PC-3 (cell line): ENCODE measurements around the gene MORC1. TPM values are rescaled to one million over a fixed set of nuclear protein-coding genes. Genes with fewer than 3 reads are reported as not detected.

Source experiments
- ATAC-seq: fragments of 200-7000 bp; cut with Tn5 transposase; 2 replicates; pipeline ENCODE4 v1.9.1; 2020; ENCODE audit warnings: mild to moderate bottlenecking, moderate library complexity
- BruUV-seq: library from RNA; stranded (reverse); fragments of 400-500 nt; replicated peaks from 2 replicates; lab custom pipeline; 2021; lab: Mats Ljungman, UMichigan
- CTCF ChIA-PET: fragments of 300-600 bp; sonication (Branson Sonifier 250); formaldehyde crosslinking; loops from one replicate; lab custom pipeline; 2022; ENCODE audit warnings: antibody characterized with exemption; lab: Charles Lee
- POLR2A ChIA-PET: fragments of 300-600 bp; sonication (Branson Sonifier 250); formaldehyde crosslinking; loops from one replicate; lab custom pipeline; 2022; ENCODE audit warnings: antibody characterized with exemption; ENCODE audit not compliant: unreplicated experiment; lab: Charles Lee
- DNase-seq: peaks from one replicate; pipeline ENCODE4 v3.0.0-alpha.2; 2015
- H2AFZ ChIP-seq: fragments of 300-600 bp; sonication (generic); 2 replicates; pipeline ENCODE4 v1.6.0; 2016; ENCODE audit warnings: antibody characterized with exemption, low read length
- H3F3A ChIP-seq: fragments of 300-600 bp; sonication (generic); one replicate; pipeline ENCODE4 v1.6.0; 2017; ENCODE audit warnings: antibody characterized with exemption, low read length, control low read depth, mild to moderate bottlenecking; ENCODE audit not compliant: unreplicated experiment
- H3K27ac ChIP-seq: fragments of 300-600 bp; sonication (generic); 2 replicates; pipeline ENCODE4 v1.5.1; 2016; ENCODE audit warnings: mild to moderate bottlenecking, low read length
- H3K27me3 ChIP-seq: fragments of 300-600 bp; sonication (generic); 2 replicates; pipeline ENCODE4 v1.6.1; 2016; ENCODE audit warnings: low read length, mixed read lengths
- H3K36me3 ChIP-seq: fragments of 300-600 bp; sonication (generic); 2 replicates; pipeline ENCODE4 v1.6.1; 2016; ENCODE audit warnings: low read depth, mixed run types, low read length, mixed read lengths
- H3K4me1 ChIP-seq: fragments of 300-600 bp; sonication (generic); 2 replicates; pipeline ENCODE4 v1.5.1; 2016; ENCODE audit warnings: low read length; ENCODE audit not compliant: insufficient read depth
- H3K4me2 ChIP-seq: fragments of 300-600 bp; sonication (generic); 2 replicates; pipeline ENCODE4 v1.6.0; 2016; ENCODE audit warnings: low read length
- H3K4me3 ChIP-seq: fragments of 300-600 bp; sonication (generic); 2 replicates; pipeline ENCODE4 v1.5.1; 2016; ENCODE audit warnings: mild to moderate bottlenecking, low read length, mixed read lengths
- H3K79me2 ChIP-seq: fragments of 300-600 bp; sonication (generic); 2 replicates; pipeline ENCODE4 v1.6.1; 2017; ENCODE audit warnings: low read length, mixed read lengths
- H3K9ac ChIP-seq: fragments of 300-600 bp; sonication (generic); 2 replicates; pipeline ENCODE4 v1.6.0; 2016; ENCODE audit warnings: mild to moderate bottlenecking, low read length
- H3K9me2 ChIP-seq: fragments of 300-600 bp; sonication (generic); replicated peaks from 2 replicates; pipeline ENCODE4 v1.6.1; 2016; ENCODE audit warnings: mixed run types, low read length, mixed read lengths
- H3K9me3 ChIP-seq: fragments of 300-600 bp; sonication (generic); 2 replicates; pipeline ENCODE4 v1.6.1; 2016; ENCODE audit warnings: low read length, mixed read lengths
- H4K20me1 ChIP-seq: fragments of 300-600 bp; sonication (generic); 2 replicates; pipeline ENCODE4 v1.6.1; 2016; ENCODE audit warnings: low read length, mixed read lengths
- EZH2 ChIP-seq: fragments of 300-600 bp; sonication (generic); IDR thresholded peaks from one replicate; pipeline ENCODE4 v1.6.1; 2017; ENCODE audit warnings: antibody characterized with exemption, mild to moderate bottlenecking, low read length; ENCODE audit not compliant: unreplicated experiment
- EZH2phosphoT487 ChIP-seq: fragments of 300-600 bp; sonication (generic); IDR thresholded peaks from 2 replicates; pipeline ENCODE4 v1.6.1; 2018; ENCODE audit warnings: mild to moderate bottlenecking, antibody characterized with exemption, low read length, borderline replicate concordance
- intact Hi-C: fragments of 100-400 bp; cut with micrococcal nuclease; formaldehyde crosslinking; loops from 2 replicates; pipeline ENCODE4 v1.9.0; 2023
- total RNA-seq: library from RNA; depleted of rRNA; stranded (reverse); fragments of >200 nt; gene quantifications from 2 replicates; pipeline ENCODE4 v1.2.3, GENCODE V29; 2014
- TF ChIP-seq, protein P1 (sequence below): fragments of 300-600 bp; sonication (generic); conservative IDR thresholded peaks from 2 replicates; pipeline ENCODE4 v1.5.1; 2017; ENCODE audit warnings: antibody characterized with exemption, low read depth, mild to moderate bottlenecking, low read length

Gene MORC1
- total RNA-seq, 1 experiment from 2014 or later = not detected

DNA sequence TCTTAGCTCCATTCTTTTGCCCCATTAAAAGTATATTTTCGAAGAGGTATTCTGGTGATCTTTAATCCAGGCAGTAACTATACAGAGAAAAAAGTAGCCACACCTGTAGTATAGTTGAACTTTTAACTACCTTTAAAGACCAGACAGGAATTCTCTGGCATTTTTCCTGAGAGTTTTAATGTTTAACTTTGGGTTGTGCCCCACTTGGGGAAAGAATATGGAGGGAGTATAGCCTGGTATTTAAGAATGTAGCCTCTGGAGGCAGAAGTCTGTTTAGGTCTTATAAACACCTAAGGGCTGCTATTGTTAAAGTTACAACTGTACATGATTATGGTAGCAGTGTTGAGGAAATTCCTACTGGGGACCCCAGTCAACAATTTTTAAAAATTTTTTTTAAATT lies 37.9 kb upstream of the MORC1 start:
- ATAC-seq (no peak), DNase-seq (no peak)
- H3K4me1 ChIP-seq = no peaks in the 10 kb centered on the region
- intact Hi-C loops = no loop called here
- H3K36me3 ChIP-seq = no peaks in the 10 kb centered on the region
- TF ChIP-seq EZH2phosphoT487 (no peak), EZH2 (no peak)
- TF ChIP-seq, protein P1, sequence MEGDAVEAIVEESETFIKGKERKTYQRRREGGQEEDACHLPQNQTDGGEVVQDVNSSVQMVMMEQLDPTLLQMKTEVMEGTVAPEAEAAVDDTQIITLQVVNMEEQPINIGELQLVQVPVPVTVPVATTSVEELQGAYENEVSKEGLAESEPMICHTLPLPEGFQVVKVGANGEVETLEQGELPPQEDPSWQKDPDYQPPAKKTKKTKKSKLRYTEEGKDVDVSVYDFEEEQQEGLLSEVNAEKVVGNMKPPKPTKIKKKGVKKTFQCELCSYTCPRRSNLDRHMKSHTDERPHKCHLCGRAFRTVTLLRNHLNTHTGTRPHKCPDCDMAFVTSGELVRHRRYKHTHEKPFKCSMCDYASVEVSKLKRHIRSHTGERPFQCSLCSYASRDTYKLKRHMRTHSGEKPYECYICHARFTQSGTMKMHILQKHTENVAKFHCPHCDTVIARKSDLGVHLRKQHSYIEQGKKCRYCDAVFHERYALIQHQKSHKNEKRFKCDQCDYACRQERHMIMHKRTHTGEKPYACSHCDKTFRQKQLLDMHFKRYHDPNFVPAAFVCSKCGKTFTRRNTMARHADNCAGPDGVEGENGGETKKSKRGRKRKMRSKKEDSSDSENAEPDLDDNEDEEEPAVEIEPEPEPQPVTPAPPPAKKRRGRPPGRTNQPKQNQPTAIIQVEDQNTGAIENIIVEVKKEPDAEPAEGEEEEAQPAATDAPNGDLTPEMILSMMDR = no peak
- no peaks in the 10 kb centered on the region for H3K9me2 ChIP-seq
- H3K4me2 ChIP-seq = no peak overlapping the region
- POLR2A ChIA-PET = no interaction called here
- H2AFZ ChIP-seq = no peak overlapping the region
- no peak overlapping the region for H3K4me3 ChIP-seq
- H4K20me1 ChIP-seq = no peaks in the 10 kb centered on the region
- H3K27me3 ChIP-seq = peaks cover 42% of the 10 kb centered on the region; the same call in 1 of the 2 replicates
- H3K79me2 ChIP-seq = no peaks in the 10 kb centered on the region
- H3K9ac ChIP-seq = no peak overlapping the region
- no peaks in the 10 kb centered on the region for H3F3A ChIP-seq
- BruUV-seq = no TSS peak
- H3K9me3 ChIP-seq = no peaks in the 10 kb centered on the region
- no peak overlapping the region for H3K27ac ChIP-seq
- CTCF ChIA-PET = no interaction called here

DNA sequence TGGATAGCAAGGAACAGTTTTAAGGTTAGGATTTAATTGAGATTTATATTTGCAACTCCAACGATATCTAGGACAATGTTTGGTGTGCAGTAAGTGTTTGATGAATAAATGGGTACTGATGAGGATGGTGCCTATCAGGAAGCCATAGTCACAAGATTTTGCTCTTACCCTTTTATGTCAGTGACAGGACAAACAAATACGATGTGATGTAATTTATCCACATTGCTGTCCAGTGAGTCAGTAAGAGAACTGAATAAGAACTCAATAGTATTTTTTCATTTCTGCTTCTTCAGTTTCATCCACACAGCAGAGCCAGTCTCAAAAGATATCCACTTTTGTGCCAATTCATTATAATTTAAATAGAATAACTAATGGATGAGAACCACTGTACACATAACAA lies 37.0 kb upstream of the MORC1 start:
- CTCF ChIA-PET = no interaction called here
- Histone ChIP-seq H3K4me3 (no peak overlapping the region), H3K4me1 (no peaks in the 10 kb centered on the region), H3K27me3 (peaks cover 45% of the 10 kb centered on the region; the same call in 1 of the 2 replicates), H3K27ac (no peak overlapping the region), H3K9ac (no peak overlapping the region), H2AFZ (no peak overlapping the region), H4K20me1 (no peaks in the 10 kb centered on the region), H3F3A (no peaks in the 10 kb centered on the region), H3K4me2 (no peak overlapping the region), H3K36me3 (no peaks in the 10 kb centered on the region), H3K9me3 (no peaks in the 10 kb centered on the region), H3K79me2 (no peaks in the 10 kb centered on the region), H3K9me2 (no peaks in the 10 kb centered on the region)
- no TSS peak for BruUV-seq
- DNase-seq (no peak), ATAC-seq (no peak)
- intact Hi-C loops = no loop called here
- POLR2A ChIA-PET = no interaction called here
- TF ChIP-seq EZH2phosphoT487 = no peak
- TF ChIP-seq, protein P1 = no peak
- no peak for TF ChIP-seq EZH2

DNA sequence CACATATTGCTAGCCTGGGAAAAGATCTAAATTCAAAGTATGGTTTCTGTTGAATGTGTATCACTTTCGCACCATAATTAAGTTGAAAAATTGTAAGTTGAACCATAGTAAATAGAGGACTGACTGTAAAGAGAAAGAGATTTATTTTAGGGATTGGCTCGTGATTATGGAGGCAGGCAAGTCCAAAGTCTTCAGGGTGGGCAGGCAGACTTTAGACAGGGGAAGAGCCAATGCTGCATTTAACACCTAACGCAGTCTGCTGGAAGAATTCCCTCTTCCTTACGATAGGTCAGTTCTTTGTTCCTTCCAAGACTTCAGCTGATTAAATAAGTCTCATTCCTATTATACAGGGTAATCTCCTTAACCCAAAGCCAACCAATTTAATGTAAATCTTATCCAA lies 34.4 kb upstream of the MORC1 start:
- BruUV-seq = no TSS peak

More for the DNA sequence above, 34.4 kb upstream of the MORC1 start:
- Histone ChIP-seq H3K9ac (no peak overlapping the region), H3K4me3 (no peak overlapping the region), H3K27me3 (peaks cover 57% of the 10 kb centered on the region), H3K9me3 (no peaks in the 10 kb centered on the region), H3K36me3 (no peaks in the 10 kb centered on the region), H3F3A (no peaks in the 10 kb centered on the region), H3K4me1 (no peaks in the 10 kb centered on the region), H4K20me1 (no peaks in the 10 kb centered on the region), H2AFZ (no peak overlapping the region), H3K9me2 (no peaks in the 10 kb centered on the region), H3K27ac (no peak overlapping the region), H3K4me2 (no peak overlapping the region), H3K79me2 (no peaks in the 10 kb centered on the region)
- CTCF ChIA-PET = no interaction called here
- ATAC-seq = no peak
- no peak for TF ChIP-seq EZH2phosphoT487
- TF ChIP-seq, protein P1 = no peak
- no peak for TF ChIP-seq EZH2
- POLR2A ChIA-PET = no interaction called here
- no peak for DNase-seq
- intact Hi-C loops = no loop called here
